Activated T-cell treated with anti-CD3 and anti-CD28 coated beads, Interleukin-2, amount 50 U/mL, for 24 hours (primary cell): ENCODE data around the gene POLRMT.

Experiments used
- DNase-seq: peaks from one replicate; pipeline ENCODE4 v3.0.0-alpha.2; 2020
- H3K27ac Mint-ChIP-seq: 2 replicates; pipeline ENCODE4 v1.8.0; 2020; ENCODE audit warnings: mild to moderate bottlenecking, mixed read lengths
- H3K27me3 Mint-ChIP-seq: 2 replicates; pipeline ENCODE4 v1.8.0; 2020; ENCODE audit warnings: mixed read lengths
- H3K36me3 Mint-ChIP-seq: 2 replicates; pipeline ENCODE4 v1.8.0; 2020; ENCODE audit warnings: low read depth, mixed read lengths
- H3K4me1 Mint-ChIP-seq: 2 replicates; pipeline ENCODE4 v1.8.0; 2020; ENCODE audit warnings: low read depth, mixed read lengths
- H3K4me3 Mint-ChIP-seq: 2 replicates; pipeline ENCODE4 v1.8.0; 2020; ENCODE audit warnings: mild to moderate bottlenecking, moderate library complexity, mixed read lengths
- H3K9me3 Mint-ChIP-seq: 2 replicates; pipeline ENCODE4 v1.8.0; 2020; ENCODE audit warnings: mixed read lengths

The POLRMT gene

DNA sequence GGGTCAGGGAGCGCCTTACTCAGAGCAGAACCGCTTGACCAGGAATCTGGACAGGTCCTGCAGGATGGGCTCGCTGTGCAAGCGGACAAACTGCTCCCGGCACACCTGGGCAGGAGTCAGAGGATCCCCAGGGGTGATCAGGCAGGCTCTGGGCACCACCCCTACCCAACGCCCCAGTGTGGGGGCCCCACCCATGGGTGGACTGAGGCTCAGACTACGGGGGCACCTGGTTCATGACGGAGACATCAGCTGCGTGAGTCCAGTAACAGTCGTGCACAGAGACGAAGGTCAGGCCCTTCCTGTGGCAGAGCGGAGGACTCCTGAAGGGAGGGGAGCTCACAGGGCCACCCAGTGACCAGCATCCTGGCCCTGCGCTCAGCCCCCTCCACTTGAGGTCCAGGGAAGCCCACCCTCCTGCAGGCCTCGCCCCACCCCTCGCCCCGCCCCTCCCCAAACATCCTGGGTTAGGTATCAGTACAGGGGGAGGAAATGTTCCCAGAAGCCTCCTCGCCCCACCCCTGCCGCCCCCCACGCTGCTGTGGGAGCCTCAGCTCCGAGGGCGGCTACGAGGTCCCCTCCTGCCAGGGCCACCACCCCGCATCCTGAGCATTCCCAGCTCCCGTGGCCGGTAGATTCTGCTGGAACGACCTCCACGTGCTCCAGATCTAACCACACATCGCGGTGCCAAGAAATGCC is 15.6 kb downstream of the POLRMT start:
- H3K4me3 Mint-ChIP-seq = no peak overlapping the region
- DNase-seq = no peak
- H3K9me3 Mint-ChIP-seq = no peaks in the 10 kb centered on the region
- H3K4me1 Mint-ChIP-seq = peaks cover 9% of the 10 kb centered on the region
- no peak overlapping the region for H3K27ac Mint-ChIP-seq
- peaks cover 3% of the 10 kb centered on the region for H3K27me3 Mint-ChIP-seq
- H3K36me3 Mint-ChIP-seq = peaks cover 55% of the 10 kb centered on the region

DNA sequence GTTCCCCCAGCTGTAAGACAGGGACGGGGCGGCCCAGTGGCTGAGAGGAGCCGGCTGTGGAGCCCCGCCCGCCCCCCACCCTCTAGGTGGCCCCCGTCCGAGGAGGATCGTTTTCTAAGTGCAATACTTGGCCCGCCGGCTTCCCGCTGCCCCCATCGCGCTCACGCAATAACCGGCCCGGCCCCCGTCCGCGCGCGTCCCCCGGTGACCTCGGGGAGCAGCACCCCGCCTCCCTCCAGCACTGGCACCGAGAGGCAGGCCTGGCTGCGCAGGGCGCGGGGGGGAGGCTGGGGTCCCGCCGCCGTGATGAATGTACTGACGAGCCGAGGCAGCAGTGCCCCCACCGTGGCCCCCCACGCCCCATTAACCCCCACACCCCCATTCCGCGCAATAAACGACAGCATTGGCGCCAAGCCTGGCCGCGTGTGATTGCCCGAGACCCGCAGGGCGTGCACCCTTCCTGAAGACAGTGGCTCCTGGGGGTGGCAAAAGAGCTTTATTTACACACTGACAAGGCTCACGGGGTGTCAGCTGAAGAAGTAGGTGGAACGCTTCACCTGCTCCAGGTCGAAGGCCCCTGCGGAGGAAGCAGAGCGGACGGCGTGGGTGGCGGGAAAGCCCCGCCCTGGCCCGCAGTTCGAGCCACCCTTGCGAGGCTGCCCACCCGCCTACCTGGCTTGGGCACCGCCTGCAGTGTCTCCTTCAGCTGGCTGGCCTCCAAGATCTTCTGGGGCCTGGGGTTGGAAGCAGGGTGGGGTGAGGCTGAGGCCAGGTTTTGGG is 16.4 kb downstream of the POLRMT start:
- no peak for DNase-seq
- H3K36me3 Mint-ChIP-seq = peaks cover 55% of the 10 kb centered on the region
- no peak overlapping the region for H3K4me3 Mint-ChIP-seq
- H3K4me1 Mint-ChIP-seq = peaks cover 14% of the 10 kb centered on the region
- H3K27ac Mint-ChIP-seq = no peak overlapping the region
- peaks cover 3% of the 10 kb centered on the region for H3K27me3 Mint-ChIP-seq
- no peaks in the 10 kb centered on the region for H3K9me3 Mint-ChIP-seq

DNA sequence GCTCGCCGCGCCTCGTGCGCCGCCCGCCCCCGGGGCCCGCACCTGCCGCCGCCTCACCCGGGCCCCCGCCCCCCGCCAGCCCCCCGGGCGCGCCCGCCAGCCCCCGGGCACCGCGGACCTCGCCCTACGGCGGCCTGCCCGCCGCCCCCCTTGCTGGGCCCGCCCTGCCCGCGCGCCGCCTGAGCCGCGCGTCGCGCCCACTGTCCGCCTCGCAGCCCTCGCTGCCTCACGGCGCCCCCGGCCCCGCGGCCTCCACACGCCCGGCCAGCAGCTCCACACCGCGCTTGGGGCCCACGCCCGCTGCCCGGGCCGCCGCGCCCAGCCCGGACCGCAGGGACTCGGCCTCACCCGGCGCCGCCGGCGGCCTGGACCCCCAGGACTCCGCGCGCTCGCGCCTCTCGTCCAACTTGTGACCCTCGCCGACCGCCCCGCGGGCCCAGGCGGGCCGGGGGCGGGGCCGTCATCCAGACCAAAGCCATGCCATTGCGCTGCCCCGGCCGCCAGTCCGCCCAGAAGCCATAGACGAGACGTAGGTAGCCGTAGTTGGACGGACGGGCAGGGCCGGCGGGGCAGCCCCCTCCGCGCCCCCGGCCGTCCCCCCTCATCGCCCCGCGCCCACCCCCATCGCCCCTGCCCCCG is 17.2 kb downstream of the POLRMT start:
- Mint-ChIP-seq H3K27me3 (peaks cover 3% of the 10 kb centered on the region), H3K4me3 (no peak overlapping the region), H3K36me3 (peaks cover 50% of the 10 kb centered on the region), H3K27ac (no peak overlapping the region), H3K9me3 (no peaks in the 10 kb centered on the region), H3K4me1 (peaks cover 21% of the 10 kb centered on the region)
- DNase-seq = no peak

DNA sequence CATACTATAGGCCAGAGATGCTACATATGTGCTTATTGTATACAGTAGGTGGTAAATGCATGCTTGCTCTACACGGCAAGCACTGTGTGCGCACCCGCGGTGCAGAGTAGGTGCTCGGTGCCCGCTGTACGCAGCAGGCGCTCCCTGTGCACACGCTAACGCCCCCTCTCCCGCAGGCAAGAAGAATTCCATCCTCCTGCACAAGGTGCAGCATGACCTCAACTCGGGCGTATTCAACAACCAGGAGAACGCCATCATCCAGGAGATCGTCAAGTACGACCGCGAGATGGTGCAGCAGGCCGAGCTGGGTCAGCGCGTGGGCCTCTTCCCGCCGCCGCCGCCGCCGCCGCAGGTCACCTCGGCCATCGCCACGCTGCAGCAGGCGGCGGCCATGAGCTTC is 17.7 kb downstream of the POLRMT start:
- H3K27me3 Mint-ChIP-seq = peaks cover 3% of the 10 kb centered on the region
- H3K36me3 Mint-ChIP-seq = peaks cover 50% of the 10 kb centered on the region
- H3K4me1 Mint-ChIP-seq = peaks cover 27% of the 10 kb centered on the region
- no peak overlapping the region for H3K4me3 Mint-ChIP-seq
- no peak for DNase-seq
- no peak overlapping the region for H3K27ac Mint-ChIP-seq
- H3K9me3 Mint-ChIP-seq = no peaks in the 10 kb centered on the region

DNA sequence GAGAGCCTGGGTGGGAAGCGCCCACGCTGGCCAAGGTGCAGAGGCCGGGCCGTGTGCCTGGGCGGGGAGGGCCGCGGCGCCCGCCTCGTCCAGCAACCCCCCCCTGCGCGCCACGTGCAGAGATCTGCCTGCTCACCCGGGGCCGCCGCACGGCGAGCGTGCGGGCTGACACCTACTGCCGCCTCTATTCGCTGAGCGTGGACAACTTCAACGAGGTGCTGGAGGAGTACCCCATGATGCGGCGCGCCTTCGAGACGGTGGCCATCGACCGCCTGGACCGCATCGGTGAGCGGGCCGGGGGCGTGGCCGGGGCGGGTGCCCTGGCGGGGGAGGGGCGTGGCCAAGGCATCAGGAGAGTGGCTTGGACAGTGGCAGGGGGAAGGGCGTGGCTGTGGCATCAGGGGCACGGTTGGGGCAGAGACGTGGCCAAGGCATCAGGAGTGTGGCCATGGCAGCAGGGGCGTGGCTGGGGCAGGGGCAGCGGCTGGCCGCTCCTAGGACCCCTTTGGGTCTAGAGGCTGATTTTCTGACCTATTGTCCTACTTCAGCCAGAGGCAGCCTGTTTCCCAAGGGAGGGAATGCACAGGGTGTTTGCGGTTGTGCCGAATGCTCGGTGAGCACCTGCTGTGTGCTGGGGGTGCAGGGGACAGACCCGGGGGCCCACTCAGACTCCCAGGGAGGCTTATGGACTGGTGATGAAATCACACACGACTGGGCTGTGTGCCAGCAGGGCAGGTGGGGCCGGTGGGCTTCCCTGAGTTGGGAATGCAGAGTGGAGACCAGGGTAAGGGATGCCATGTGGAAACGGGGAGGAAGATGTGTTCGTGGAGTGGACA is 19.4 kb downstream of the POLRMT start:
- Mint-ChIP-seq H3K4me3 (no peak overlapping the region), H3K27me3 (peaks cover 3% of the 10 kb centered on the region), H3K4me1 (peaks cover 35% of the 10 kb centered on the region), H3K27ac (no peak overlapping the region), H3K36me3 (peaks cover 38% of the 10 kb centered on the region), H3K9me3 (no peaks in the 10 kb centered on the region)
- DNase-seq = no peak

DNA sequence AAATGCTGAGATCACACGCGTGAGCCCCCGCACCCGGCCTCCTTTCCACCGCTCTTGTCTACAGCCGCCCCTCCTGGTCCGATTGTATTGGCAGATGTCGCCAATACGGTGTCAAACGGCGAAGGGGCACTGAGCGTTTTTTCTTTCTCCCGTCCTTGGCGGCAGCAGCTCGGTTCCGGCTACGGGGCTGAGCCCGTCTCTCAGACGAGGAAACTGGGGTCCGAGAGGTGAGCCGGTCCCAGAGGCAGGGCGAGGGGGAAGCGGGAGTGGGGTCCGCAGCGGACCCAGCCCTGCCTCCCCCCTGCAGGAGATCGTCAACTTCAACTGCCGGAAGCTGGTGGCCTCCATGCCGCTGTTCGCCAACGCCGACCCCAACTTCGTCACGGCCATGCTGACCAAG is 20.4 kb downstream of the POLRMT start:
- peaks cover 3% of the 10 kb centered on the region for H3K27me3 Mint-ChIP-seq
- peaks cover 35% of the 10 kb centered on the region for H3K4me1 Mint-ChIP-seq
- H3K36me3 Mint-ChIP-seq = peaks cover 28% of the 10 kb centered on the region
- H3K4me3 Mint-ChIP-seq = peak overlapping the region; percentile 8
- no peak for DNase-seq
- H3K9me3 Mint-ChIP-seq = no peaks in the 10 kb centered on the region
- H3K27ac Mint-ChIP-seq = no peak overlapping the region

DNA sequence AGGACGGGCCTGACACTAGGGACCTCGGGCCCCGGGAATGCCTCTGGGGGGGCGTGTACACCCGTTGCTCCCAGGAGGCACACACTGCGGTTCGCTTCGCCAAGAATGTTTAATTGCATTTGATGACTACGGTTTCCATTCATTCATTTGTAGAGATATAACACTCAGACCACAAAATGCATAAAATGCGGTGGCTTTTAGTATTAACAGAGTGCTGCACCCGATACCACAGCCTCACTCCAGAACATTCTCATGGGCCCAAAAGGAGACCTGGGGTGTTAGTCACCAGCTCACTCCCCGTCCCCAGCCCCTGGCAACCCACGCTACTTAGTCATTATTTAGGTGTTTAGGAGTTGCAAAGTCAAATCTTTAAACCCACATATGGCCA is 21.9 kb downstream of the POLRMT start:
- Mint-ChIP-seq H3K9me3 (no peaks in the 10 kb centered on the region), H3K27me3 (peaks cover 3% of the 10 kb centered on the region), H3K4me3 (peak overlapping the region; percentile 75), H3K36me3 (peaks cover 18% of the 10 kb centered on the region), H3K27ac (peak overlapping the region; percentile 98), H3K4me1 (peaks cover 35% of the 10 kb centered on the region)
- peak; percentile 76 for DNase-seq

DNA sequence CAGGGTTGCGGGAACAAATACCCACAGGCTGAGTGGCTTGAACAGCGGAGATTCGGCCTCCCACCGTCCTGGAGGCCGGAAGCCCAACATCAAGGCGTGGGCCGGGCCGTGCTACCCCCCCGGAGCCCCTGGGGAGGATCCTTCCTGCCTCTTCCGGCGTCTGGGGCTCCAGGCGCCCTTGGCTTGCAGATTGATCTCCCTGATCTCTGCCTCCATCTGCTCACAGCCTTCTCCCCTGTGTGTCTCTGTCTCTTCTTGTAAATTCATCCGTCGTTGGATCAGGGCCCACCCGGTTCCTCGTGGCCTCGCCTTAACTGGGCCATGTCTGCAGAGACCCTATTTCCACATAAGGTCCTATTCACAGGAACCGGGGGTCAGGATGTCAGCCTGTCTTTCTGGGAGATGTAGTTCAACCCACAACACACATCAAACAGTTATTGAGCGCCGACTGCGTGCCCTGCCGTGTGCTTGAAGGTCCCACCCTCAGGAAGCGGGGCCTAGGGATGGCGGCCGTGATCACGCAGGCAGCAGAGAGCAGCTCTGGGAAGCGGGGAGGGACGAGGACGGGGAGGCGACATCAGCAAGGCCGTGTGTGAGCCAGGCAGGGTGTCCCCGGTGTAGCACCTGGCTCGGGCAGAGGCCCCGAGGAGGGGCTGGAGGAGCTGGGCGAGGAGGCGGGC is 22.4 kb downstream of the POLRMT start:
- Mint-ChIP-seq H3K27me3 (peaks cover 3% of the 10 kb centered on the region), H3K27ac (peak overlapping the region; percentile 98), H3K4me3 (peak overlapping the region; percentile 75), H3K9me3 (no peaks in the 10 kb centered on the region), H3K36me3 (peaks cover 18% of the 10 kb centered on the region), H3K4me1 (peaks cover 35% of the 10 kb centered on the region)
- peak; percentile 76 for DNase-seq

DNA sequence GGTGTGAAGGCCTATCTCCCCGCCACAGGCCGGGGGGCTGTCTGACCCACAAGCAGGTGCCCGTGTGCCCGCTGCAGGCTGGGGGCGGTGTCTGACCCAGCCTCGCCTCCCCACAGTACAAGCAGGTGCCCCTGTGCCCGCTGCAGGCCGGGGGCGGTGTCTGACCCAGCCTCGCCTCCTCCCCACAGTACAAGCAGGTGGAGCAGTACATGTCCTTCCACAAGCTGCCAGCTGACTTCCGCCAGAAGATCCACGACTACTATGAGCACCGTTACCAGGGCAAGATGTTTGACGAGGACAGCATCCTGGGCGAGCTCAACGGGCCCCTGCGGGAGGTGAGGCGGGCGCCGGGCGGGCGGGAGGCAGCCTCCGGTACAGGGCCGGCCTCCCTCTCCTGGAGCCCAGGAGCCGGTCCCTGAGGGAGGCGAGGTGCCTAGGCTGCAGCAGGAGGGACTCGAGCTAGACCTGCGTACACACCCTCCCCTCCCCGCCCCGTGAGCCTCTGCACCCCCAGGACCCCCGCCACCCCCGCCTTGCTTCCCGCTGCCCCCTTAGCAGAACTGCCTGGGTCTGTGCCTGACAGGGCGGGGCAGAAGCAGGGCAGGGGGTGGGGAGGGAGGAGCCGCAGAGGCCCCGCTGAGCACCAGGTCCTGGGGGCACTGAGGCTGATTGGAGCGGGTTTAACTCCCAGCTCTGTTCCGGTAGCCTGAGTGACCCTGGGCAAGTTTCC is 23.1 kb downstream of the POLRMT start:
- H3K4me3 Mint-ChIP-seq = peak overlapping the region; percentile 76
- H3K9me3 Mint-ChIP-seq = no peaks in the 10 kb centered on the region
- peak; percentile 66 for DNase-seq
- H3K27ac Mint-ChIP-seq = peak overlapping the region; percentile 98
- H3K36me3 Mint-ChIP-seq = peaks cover 14% of the 10 kb centered on the region
- peaks cover 32% of the 10 kb centered on the region for H3K4me1 Mint-ChIP-seq
- H3K27me3 Mint-ChIP-seq = no peaks in the 10 kb centered on the region

DNA sequence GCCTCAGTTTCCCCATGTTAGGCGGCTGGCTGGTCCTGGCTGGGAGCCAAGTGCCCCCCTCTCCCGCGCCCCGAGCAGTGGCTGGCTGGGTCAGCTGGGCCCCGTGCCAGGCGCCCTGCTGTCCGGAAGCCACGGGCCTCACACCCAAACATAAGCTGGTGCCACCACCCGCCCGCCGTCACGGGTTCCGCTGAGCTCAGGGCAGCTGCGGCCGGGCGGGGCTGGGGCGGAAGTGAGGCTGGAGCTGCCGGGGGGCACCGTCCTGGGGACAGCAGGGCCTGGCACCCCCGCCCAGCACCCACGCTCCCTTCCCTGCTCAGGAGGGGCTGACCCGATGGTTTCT is 24.4 kb downstream of the POLRMT start:
- no peaks in the 10 kb centered on the region for H3K9me3 Mint-ChIP-seq
- peaks cover 7% of the 10 kb centered on the region for H3K36me3 Mint-ChIP-seq
- no peak for DNase-seq
- peaks cover 33% of the 10 kb centered on the region for H3K4me1 Mint-ChIP-seq
- no peak overlapping the region for H3K4me3 Mint-ChIP-seq
- no peaks in the 10 kb centered on the region for H3K27me3 Mint-ChIP-seq
- no peak overlapping the region for H3K27ac Mint-ChIP-seq

DNA sequence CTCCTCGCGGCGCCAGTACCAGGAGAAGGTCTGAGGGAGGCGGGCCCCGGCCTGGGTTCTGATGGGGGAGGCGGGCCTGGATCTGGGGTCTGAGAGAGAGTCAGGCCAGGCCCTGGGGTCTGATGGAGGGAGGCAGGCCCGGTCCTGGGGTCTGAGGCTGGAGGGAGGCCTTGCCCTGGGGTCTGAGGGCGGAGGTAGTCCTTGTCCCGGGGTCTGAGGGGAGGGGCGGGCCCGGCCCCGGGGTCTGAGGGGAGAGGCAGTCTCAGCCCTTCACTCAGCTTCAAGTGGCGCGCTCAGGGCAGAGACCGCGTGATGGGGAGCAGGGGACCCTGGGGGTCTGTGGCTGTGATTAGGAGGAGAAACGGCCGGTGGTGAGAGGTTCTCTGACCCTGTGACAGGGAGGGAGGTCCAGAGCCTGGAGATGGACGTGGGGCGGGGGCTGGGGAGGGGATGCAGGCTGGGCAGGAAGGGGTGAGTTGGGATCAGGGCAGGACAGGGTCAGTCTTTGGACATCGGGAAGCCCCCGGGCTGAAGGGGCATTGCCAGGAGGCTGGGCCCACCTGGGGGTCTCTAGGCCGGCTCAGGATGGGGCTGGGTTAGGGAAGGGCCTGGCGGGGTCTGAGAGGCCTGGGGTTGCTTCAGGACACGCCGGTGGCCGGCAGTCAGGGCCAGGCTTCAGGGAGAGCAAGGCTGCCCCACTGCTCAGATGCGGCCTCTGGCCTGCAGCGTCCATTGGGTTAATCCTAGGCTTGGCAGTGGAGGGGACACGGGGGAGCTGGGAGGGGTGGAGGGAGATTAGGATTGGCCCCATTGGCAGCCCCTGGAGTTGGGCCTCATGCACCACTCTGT is 25.0 kb downstream of the POLRMT start:
- Mint-ChIP-seq H3K27ac (no peak overlapping the region), H3K4me1 (peaks cover 33% of the 10 kb centered on the region), H3K4me3 (peak overlapping the region; percentile 38), H3K36me3 (peaks cover 7% of the 10 kb centered on the region), H3K9me3 (no peaks in the 10 kb centered on the region), H3K27me3 (no peaks in the 10 kb centered on the region)
- DNase-seq = no peak

DNA sequence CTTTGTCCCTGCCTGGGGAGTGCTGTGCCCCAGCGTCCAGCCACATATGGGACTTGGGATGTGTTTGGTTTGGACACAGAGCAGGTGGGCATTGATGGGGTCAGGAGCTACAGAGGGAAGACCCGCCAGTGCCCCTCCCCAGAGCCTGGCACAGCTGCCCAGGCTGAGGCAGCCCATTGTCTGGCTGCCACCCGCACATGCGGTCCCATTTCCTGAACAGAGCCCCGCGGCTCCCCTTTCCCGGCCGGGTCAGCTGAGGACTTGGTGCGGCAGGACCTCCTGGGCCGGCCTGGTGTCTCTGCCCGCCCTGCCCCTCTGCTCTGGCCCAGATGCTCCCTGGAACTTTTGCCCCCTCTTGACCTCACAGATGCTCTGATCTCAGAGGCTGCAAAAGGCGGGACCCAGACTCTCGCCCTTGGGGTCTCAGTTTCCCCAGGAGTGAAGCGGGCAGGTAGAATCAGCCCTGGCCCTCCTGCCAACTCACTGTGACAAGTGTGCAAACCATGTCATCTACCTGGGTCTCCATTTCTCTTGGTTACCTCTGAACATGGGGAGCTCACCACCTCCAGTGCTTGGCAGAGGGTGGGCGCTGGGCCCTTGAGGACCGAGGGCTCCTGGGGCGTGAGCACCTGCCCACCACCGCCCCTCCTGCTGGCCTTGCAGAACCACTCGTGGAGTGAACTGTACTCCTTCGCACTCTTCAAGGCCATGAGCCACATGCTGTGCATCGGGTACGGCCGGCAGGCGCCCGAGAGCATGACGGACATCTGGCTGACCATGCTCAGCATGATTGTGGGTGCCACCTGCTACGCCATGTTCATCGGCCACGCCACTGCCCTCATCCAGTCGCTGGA is 25.8 kb downstream of the POLRMT start:
- Mint-ChIP-seq H3K36me3 (no peaks in the 10 kb centered on the region), H3K9me3 (no peaks in the 10 kb centered on the region), H3K4me1 (peaks cover 26% of the 10 kb centered on the region), H3K4me3 (no peak overlapping the region), H3K27ac (no peak overlapping the region), H3K27me3 (no peaks in the 10 kb centered on the region)
- no peak for DNase-seq
